OCI-LY1 (cell line): ENCODE measurements around the gene PREB.

Experiments used
- CTCF ChIP-seq: fragments of 200-600 bp; sonication (generic), shearing (Covaris generic); IDR thresholded peaks from 2 replicates; pipeline ENCODE4 v1.5.1; 2017; ENCODE audit warnings: mild to moderate bottlenecking, antibody characterized with exemption, low read length, moderate library complexity, mixed read lengths
- EZH2 ChIP-seq: fragments of 200-600 bp; sonication (generic), shearing (Covaris generic); IDR thresholded peaks from 2 replicates; pipeline ENCODE4 v1.8.0; 2017; ENCODE audit warnings: borderline replicate concordance, mixed run types, mild to moderate bottlenecking, antibody characterized with exemption, low read length, moderate library complexity, mixed read lengths

- TF ChIP-seq CTCF (no peak), EZH2 (no peak)
Observed at GRCh38 chr2:27100036-27100435, 34.4 kb downstream of the PREB start.
